ENCODE data around the gene SMARCA2. TPM values are rescaled to one million over a fixed set of nuclear protein-coding genes. Genes with fewer than 3 reads are reported as not detected.

SMARCA2 gene
- polyA plus RNA-seq, 3 donors, result 89.2 to 129 (median 121) TPM

DNA sequence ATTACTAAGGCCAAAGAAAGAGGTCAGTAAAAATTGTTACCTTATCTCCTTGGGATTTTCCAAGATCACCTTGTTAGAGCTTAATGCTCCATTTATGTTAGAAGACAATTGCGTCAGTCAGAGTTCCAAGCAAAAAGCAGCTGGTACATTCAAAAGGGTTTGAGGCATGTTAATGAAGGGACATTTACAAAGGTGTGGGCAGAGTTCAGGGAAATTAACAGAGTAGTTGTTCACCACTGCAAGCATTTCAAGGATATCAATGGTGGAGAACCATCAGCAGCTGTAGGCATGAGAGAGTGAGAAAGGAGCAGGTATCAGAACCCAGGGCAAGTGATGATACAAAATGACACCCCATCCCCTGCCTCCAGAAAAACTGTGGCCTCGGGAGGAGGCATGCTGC, 17.0 kb upstream of the SMARCA2 start:
- DNase-seq (ENCODE audit: extremely low read depth in 1 of 11, low read depth in 9 of 11, low spot score in 4 of 11), result no peak

DNA sequence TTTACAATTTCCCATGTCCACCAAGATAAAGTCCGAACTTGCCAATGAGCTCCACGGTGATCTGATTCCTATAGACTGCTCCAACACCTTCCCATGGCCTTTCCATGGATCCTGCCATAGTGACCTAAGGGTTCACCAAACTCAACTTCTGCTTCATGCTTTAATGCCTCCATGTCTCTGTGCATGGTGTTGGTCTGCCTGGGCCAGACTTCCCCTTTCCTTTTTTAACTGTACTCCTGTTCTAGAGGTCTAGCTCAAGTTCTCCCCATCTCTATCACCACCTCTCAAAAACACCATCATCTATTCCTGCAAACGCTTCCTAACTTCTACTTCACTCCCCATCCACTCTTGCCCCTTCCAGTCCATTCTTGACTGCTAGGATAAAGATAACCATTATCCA, 14.8 kb upstream of the SMARCA2 start:
- DNase-seq (ENCODE audit: extremely low read depth in 1 of 11, low read depth in 9 of 11, low spot score in 4 of 11), result no peak

DNA sequence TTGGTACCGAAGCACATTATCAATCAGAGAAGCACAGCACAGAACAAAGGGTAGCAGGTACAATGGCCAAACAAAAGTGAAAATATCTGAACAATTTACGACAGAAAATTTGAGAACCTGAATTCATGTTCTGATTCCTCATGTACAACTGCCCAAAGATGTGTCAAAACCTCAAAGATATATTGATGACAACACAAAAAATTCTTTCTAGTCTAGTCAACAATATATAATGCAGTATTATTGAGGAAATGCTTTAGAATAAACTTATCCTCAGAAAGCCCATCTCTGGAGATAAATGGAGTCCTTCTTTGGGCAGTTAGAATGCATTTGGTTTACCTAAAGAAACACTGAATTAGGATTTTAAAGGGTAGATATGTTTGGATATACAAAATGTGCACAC, 6.8 kb upstream of the SMARCA2 start:
- DNase-seq (ENCODE audit: extremely low read depth in 1 of 11, low read depth in 9 of 11, low spot score in 4 of 11), result no peak

DNA sequence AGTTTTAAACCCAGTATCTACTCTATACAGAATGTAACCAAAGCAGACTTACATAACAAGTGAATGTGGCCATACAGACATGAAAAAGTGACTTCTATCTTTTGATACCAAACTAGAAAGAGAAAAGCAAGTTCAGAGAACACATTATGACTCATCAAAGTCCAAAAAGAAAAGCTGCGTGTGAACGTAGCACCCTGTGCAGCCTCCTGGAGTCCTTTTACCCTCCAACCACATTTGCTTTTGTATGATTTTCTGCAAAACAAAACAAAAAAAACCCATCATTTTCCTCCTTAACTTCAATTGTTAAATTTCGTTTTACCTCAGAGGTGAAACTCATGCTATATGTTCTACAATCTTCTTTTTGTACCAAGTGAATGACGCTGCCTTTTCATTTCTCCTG, 2.8 kb upstream of the SMARCA2 start:
- no peak for DNase-seq (ENCODE audit: extremely low read depth in 1 of 11, low read depth in 9 of 11, low spot score in 4 of 11)

DNA sequence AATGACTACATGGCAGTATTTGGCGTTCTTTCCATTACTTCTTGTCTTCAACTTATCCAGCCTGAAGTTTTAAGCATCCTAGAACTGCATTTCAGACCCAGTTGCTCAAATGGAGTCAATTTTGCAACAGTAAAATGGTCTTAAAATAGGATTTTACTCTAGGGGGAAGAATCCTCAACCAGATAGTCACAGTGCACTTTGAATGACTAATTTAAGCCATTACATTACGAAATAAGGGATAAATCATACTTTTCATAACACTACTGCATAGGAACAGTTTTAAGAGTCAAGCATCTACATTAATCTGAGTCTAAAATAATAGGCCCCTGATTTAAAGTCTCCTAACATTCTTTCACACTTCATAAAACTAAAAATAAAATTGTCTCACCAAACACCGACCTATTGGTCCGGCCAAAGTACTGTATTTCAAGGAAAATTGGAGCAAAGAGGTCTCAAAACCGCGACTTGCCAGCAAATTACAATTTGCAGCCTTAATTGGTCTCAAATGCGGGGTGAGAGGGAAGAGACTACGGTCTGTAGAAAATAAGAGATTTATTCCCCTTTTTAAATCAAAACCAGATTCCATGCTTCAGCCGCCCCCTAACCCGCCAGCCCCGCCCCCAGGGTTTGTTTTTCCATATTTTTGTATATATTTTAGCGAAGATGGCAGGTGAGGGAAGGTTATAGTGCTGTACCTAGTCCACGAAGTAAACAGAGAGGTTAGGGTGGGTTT, 1.2 kb upstream of the SMARCA2 start:
- DNase-seq (ENCODE audit: extremely low read depth in 1 of 11, low read depth in 9 of 11, low spot score in 4 of 11), result no peak

DNA sequence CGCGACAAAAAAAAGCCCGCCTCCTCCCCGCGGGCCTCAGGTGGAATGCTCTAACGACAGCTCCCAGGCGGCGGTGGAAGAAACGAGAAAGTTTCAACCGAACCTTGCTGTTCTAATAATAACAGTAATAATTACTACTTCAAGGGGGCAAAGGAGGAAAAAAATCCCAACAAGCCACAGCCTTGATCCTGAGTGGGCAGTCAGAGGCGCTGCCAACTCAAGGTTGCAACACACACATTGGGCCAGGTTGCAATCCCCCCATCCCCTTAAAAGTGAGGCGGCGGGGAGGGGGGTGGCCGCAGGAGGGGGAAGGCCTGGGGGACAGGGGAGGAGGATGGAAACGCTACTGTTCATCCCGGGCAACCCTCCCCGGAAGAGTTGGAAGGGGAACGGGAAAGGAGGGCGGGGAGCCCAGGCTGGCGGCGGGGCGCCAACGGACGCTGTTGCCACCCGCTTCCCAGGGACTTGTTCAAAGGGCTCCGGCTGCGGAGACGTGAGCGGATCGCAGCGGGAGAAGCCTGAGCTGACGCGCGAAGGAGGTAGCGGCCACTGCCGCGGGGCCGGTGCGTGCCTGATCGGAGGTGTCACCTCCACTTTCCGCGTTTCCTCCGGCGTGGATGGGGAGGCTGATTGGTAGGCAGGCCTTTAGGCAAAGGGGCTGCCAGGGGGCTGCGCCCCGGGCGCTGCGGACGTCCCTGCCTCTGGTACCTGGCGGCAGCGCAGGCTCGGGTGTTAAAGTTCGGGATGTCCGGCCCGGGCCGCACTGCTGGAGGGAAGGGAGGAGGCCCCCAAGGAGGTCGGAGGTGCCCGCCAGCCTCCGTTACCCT, 647 bp downstream of the SMARCA2 start:
- peak in 7 of 11 donors; percentile 18 to 34 (median 31) for DNase-seq (ENCODE audit: extremely low read depth in 1 of 11, low read depth in 9 of 11, low spot score in 4 of 11)

DNA sequence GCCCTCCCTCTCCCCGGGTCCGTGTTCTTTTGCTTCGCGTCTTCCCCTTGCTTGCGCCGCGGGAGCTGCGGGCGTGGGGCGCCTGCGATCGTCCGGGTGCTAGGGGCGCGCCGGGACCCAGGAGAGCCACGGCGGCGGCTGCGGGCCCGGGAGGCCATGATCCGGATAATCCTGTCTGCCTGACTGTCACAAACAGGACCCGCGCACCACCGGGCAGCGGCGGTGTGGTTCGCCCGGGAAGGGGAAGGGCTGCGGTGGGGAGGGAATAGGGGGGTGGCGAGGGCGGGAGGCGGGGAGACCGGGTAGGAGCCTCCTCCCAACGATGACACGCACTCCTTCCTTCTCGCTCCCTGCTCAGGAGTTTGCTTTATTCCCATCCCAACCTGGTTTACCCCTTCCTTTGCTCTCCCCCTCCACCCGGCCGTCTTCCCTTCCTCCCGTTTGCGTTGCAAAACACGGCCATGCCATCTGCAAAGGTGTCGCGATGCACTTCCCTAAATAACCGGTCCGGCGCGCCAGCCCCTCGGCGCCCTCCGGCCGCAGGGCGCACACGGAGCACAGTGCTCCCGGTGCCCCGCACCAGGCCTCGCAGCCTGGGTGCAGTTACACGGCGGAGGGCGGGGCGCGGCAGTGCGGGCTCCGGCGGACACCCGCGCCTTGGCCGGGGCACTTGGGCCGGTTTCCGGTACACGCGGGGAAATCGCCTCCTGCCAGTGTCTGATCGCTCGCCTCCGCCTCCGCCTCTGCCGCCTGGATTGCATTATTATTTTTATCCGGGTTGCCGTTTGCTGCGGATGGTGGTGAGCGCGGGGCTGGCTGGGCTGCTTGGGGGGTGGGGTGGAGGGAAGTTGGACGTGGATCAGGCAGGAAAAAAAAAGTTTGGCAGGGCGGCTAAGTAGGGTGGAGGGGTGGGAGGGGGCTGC, 1.5 kb downstream of the SMARCA2 start:
- DNase-seq (ENCODE audit: extremely low read depth in 1 of 11, low read depth in 9 of 11, low spot score in 4 of 11), result peak in 10 of 11 donors; percentile 40 to 64 (median 56)

DNA sequence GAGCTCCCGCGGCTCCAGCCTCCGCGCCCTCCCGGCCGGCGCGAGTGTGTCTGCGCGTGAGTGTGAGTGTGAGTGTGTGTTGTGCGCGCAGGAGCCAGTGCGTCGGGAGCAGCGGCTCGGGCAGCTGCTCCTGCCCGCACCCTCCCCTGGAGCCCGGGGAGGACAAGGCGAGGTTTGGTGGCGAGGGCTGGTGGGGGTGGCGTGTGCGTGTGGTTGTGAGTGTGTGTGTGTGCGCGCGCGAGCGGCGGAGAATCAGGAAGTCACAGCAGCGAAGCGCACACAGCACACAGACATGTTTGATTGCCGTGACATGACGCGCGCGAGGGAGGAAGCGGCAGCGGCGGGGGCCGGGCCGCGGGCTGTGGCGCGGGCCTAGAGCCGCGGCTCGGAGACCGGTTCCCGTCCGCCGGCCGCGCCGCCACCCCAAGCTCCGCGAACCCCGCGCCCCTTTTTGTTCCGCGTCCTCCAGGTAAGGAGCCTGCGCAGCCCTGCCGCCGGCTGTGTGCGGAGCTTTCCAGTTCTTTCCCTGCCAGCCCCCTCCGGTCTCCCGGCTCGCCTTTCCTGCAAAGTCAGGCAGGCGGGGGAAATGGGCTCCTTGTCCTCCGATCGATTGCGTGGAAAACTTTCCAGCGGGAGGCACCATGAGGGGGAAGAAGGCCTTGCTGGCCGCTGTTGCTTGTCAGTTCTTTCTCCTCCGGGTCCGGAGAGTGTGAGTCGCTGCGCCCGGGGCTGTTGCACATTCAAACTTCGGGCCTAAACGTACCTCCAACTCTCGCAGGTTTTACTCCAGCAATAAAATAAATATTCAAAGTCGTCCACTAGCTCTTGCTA, 2.4 kb downstream of the SMARCA2 start:
- peak in 10 of 11 donors; percentile 49 to 68 (median 59) for DNase-seq (ENCODE audit: extremely low read depth in 1 of 11, low read depth in 9 of 11, low spot score in 4 of 11)

DNA sequence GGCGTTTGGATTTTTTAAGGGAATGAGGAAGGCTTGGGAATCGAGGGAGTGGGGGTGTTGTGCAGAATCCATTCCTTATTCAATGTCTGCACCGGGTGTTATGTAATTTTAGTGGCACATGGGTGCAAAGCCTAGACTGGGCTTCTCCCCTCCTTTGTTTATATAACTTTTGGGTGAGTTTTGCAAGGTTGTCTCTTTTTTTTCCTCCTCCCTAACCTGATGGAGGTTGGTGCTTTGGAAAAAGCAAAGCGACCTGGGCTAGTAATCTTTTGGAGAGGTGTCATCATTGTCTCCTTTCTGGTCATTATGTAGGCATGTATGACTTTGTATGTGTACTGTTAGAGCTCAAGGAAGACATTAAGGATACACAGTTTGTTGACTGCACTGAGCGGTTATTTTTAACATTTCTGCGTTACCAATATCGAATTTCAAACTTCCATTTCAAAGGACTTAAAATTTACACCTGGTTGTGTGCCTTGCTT, 3.1 kb downstream of the SMARCA2 start:
- no peak for DNase-seq (ENCODE audit: extremely low read depth in 1 of 11, low read depth in 9 of 11, low spot score in 4 of 11)

DNA sequence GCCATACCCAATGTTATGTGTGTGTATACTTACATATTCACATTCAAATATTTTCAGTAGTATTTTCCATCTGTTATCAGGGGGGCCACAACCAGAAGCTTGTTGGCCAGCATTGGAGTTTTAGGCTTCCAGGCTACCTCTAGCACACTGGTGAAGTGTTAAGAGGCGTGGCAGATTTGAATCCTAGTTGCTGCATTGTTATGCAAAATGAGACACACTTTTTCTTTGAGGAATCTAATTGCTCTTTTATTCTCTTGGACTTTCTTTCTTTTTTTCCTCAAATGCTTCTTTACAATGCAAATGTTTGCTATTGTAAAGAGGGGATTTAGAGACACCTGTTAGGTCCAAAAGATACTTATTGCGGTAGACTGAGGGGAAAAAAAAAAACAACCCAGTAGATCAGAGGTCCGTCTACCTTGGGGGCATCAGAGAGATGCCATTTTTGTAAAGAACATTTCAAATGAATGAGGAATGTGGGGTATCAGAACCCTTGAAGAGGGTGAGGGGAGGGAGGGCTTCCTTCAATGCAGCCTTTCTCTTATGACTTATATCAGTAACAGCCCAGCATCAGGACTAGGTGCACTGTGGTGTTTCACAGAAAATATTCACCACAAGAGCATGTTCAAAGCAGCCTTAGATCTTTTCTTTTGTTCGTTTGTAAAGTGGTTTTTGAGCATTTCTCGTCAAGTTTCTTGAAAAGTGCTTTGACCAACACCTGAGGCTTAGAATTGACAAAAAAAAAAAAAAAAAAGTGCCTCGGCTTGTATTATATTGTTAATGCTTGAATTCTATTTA, 3.8 kb downstream of the SMARCA2 start:
- no peak for DNase-seq (ENCODE audit: extremely low read depth in 1 of 11, low read depth in 9 of 11, low spot score in 4 of 11)

DNA sequence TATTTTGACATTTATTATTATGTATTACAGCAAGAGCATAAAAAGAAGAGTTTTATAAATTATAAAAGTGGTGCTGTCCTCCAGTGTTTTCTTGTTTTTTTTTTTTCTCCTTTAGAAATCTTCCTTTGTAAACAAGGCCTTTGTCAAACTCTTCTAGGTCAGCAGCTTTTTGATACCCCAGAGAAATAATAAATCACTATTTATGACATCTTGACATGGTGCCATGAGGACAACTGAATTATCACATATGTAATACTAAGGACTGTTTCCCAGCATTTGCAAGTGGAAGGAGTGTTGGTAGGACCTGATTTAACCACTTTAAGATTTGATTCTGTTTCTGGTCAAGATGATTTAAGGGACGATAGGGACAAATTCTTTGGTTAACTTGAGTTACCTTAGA, 4.6 kb downstream of the SMARCA2 start:
- DNase-seq (ENCODE audit: extremely low read depth in 1 of 11, low read depth in 9 of 11, low spot score in 4 of 11), result no peak

DNA sequence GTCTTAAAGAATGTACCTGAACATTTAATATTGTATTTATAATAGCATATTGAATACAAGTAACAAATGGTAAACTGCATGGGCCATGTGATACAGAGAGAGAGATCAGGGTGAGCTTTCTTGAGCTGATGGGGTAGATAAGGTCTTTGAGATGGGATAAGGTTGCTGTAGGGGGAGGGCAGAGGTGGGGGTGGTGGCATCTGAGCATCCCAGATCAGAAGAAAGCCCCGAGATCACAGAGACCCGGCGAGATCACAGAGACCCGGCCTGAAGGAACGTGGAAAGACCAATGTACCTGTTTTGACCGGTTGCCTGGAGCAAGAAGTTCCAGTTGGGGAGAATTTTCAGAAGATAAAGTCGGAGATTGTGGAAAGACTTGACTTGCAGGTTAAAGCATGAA, 6.6 kb downstream of the SMARCA2 start:
- no peak for DNase-seq (ENCODE audit: extremely low read depth in 1 of 11, low read depth in 9 of 11, low spot score in 4 of 11)

DNA sequence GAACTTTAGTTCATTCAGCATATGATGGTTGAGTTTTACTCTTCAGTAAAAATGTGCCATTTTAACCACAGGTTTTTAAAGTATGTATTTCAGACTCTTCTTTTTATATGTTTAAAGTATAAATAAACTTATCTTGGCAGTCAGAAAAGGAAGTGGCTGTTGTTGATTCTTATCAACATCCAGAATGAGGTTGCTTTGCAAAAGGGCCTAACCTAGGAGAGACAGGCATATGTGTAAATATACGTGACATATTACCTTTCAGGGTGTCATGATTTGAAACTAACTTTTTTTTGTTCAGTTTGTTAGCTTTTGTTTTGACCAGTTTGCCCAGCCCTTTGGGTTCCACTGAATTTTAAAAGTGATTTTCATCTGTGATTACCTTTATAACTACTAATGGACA, 7.4 kb downstream of the SMARCA2 start:
- no peak for DNase-seq (ENCODE audit: extremely low read depth in 1 of 11, low read depth in 9 of 11, low spot score in 4 of 11)

DNA sequence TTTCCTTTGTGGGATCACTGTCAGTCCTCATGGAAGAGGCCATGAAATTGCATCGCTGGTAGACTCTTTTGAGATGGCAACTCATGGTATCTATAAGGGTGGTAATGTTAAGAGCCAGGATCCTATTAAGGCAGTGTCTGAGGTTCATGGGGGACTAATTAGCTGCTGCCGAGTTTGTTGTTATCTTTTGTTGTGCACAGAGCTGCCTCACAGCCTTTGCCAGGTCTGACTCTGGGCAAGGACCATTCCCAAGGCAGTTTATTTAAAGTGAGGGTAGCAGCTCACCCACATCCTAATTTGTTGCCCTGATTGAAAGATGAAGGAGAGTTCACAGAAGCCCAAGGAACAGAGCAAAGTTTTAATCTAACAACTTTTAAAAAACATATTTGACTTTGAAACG, 7.9 kb downstream of the SMARCA2 start:
- DNase-seq (ENCODE audit: extremely low read depth in 1 of 11, low read depth in 9 of 11, low spot score in 4 of 11), result no peak

DNA sequence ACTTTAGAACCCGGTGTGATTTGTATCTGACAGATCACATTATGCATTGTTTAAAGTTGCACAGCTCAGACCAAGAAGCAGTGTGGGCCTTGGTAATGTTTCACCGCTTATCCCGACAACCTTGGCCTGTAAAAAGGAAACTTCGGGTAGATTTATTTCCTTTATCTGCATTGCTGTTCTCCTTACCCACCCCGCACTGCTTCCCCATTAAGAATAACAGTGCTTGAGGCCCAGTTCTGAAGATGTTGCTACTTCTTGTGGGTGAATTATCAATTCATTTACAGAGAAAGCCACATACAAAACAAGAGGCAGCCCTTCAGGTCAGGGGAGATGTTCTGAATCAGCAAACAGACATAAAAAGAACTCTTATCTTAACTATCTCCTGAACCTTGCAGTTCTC, 8.4 kb downstream of the SMARCA2 start:
- DNase-seq (ENCODE audit: extremely low read depth in 1 of 11, low read depth in 9 of 11, low spot score in 4 of 11), result no peak

DNA sequence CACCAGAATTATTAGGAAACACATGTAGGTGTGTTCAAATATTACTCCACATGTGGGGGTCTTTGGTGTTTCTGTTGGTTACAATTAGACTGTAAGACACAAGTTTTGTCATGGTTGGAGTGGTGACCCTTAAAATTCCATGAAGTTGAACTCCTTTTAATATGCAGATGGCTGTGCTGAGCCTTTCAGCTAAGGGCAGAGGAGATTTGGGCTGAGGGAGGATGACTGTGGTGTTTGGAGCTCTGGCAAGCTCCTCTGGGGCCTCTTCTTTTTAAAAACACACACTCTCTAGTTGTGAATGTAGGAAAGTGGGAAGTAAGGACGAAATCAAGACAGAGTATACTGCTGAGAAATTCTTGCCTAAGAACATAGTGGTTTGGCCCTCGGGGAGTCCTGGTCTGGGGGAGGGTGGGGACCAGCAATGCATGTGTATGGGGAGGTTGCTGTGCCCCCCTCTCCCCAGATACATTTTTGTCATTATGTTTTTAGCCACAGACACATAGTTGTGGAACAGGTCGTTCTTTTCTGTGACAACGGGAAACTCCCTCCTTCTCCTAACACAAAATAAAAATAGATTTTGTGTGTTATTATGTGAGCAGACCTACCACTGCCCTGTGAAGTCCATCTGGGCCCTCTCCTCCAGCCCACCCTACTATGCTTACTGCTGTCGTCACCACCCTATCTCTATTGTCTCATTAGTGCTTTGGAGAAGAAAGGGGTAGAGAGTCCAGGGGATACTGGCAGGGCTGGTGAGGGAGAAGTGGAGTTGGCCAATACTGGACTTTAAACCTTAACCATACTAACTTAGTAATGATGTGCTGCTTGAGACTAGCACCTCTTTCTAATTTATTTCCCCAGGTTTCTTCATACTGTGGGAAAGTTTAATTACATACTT, 10.0 kb downstream of the SMARCA2 start:
- no peak for DNase-seq (ENCODE audit: extremely low read depth in 1 of 11, low read depth in 9 of 11, low spot score in 4 of 11)

Measured in renal cortex interstitium (tissue), 11 donors.